Measurements from ENCODE around the gene PDS5A.
"Not testable (repeated sequence)": the region's sequence is repeated elsewhere in the genome, so short reads cannot be mapped to it uniquely, and the experiment has no call there.

The PDS5A gene

DNA sequence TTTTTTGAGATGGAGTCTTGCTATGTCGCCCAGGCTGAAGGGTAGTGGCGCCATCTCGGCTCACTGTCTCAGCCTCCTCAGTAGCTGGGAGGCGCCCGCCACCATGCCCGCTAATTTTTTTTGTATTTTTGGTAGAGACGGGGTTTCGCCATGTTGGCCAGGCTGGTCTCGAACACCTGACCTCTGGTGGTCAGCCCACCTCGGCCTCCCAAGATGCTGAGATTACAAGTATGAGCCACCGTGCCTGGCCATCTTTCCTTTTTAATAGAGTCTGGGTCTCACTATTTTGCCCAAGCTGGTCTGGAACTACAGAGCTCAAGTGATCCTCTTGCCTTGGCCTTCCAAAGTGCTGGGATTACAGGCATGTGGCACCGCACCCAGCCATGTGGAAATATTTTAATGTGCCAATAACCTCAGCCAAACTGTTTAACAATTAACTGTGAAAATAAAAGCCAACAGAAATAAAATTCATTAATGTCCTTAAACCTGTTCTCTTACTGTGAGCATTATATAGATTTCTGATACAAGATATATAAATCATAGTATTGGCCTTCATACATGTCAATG lies 16.3 kb downstream of the PDS5A start:
- no peak for DNase-seq (ENCODE audit: low read depth in 2 of 2, low spot score in 1 of 2)

DNA sequence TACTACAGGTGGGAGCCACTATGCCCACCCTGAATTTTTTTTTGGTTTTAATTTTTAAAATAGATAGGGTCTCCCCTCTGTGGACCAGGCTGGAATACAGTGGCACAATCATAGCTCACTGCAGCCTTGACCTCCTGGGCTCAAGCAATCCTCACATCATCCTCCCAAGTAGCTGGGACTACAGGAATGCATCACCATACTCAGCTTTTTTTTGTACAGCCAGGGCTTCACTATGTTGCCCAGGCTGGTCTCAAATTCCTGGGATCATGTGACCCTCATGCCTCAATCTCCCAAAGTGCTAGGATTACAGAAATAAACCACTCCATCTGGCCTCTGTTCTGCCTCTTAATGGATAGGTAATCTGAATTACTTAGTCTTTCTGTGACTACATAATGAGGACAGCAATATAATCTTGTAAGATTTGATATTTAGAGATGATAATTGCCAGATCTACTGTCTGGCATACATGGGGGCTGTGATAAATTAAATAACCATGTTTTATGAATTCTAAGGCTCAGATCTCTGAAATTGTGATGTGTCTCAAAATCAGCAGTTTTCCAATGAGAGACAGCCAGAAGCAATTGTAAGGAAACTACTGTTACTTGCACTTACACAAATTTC lies 26.7 kb downstream of the PDS5A start:
- DNase-seq (ENCODE audit: low read depth in 2 of 2, low spot score in 1 of 2), result no peak

DNA sequence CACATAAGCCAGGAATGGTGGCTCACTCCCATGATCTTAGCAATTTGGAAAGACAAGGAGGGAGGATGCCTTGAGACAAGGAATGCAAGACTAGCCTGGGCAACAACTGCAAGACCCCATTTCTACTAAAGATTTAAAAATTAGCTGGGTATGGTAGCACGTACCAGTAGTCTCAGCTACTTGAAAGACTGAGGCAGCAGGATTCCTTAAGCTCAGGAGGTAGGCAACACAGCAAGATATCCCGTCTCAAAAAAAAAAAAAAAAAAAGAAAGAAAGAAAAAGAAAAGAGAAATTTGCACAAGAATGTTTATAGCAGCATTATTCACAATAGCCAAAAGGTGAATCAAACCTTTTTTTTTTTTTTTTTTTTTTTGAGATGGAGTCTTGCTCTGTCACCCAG lies 29.7 kb downstream of the PDS5A start:
- DNase-seq (ENCODE audit: low read depth in 2 of 2, low spot score in 1 of 2), result no peak

DNA sequence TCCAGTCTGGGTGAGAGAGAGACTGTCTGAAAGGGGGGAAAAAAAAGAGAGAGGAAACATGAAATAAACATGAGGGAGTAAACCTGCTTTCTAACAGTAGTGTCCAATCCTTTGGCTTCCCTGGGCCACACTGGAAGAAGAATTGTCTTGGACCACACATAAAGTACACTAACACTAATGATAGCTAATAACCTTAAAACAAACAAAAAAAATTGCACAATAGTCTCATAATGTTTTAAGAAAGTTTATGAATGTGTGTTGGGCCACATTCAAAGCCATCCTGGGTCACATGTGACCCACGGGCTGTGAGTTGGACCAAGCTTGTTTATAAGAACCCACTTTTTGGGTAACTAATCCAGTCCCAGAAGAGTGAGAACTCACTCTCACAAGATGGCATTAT lies 30.3 kb downstream of the PDS5A start:
- no peak for DNase-seq (ENCODE audit: low read depth in 2 of 2, low spot score in 1 of 2)

DNA sequence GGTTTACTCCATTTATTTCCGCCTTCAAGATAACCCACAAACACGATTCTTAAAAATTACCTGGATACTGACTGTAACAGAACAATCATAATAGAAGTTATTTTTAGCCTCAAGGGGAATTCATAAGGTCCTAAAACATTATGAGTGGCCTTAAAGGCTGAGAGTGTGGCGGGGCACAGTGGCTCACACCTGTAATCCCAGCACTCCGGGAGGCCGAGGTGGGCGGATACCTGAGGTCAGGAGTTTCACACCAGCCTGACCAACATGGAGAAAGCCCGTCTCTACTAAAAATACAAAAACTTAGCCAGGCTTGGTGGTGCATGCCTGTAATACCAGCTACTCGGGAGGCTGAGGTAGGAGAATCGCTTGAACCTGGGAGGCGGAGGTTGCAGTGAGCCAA lies 33.5 kb downstream of the PDS5A start:
- not testable (repeated sequence) for DNase-seq (ENCODE audit: low read depth in 2 of 2, low spot score in 1 of 2)

DNA sequence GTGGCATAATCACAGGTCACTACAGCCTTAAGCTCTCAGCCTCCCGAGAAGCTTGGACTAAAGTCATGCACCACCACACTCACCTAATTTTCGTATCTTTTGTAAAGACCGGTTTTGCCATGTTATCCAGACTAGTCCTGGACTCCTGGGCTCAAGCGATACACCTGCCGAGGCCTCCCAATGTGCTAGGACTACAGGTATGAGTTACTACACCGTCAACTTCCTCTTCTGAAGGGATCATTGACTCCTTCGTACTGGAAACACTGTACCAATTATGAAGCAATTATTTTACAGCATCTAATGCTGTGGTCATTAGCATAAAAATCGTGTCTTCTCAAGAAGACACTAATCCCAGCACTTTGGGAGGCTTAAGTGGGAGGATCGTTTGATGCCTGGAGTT lies 35.2 kb downstream of the PDS5A start:
- no peak for DNase-seq (ENCODE audit: low read depth in 2 of 2, low spot score in 1 of 2)

DNA sequence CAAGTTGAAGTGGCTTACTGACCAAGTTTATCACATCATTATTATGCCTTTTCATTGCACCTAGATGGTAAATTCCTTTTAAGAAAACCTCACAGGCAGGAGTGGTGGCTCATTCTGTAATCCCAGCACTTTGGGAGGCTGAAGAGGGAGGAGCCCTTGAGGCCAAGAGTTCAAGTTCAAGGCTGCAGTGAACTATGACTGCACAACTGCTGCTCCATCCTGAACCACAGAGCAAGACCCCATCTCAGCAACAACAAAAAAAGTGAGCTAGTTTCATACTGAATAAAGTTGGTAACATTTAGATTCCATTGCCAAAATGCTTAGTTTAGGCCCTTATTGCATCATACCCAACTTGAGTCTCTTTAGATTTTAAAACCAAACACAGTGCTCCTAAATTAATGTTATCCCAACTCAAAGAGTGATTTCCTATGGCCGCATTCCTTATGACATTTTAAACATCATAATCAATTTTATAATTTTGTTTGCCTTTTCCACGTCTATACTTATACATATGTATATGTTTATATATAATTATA lies 36.0 kb downstream of the PDS5A start:
- no peak for DNase-seq (ENCODE audit: low read depth in 2 of 2, low spot score in 1 of 2)

DNA sequence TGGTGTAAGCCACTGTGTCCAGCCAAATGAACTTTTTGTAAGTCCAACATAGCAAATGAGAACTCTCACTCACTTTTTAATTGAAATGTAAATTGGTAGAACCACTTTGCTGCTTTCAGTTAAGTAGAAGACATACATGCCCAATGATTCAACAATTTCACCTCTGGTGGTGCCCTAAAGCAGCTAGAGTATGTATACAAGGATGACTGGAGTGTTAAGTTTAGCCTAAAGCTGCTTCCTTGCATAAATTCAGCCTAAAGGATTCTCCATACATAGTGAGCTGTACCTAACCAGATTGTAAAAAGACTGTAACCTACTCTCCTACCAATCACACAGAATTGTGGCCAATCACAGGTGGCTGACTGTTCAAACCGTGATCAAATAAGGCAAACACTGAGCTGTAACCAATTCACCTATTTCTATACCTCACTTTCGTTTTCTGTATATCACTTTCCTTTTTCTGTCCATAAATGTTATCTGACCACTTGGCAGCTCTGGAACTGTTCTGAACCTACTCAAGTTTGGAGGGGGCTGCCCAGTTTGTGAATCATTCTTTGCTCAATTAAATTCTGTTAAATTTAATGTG lies 39.9 kb downstream of the PDS5A start:
- DNase-seq (ENCODE audit: low read depth in 2 of 2, low spot score in 1 of 2), result no peak

DNA sequence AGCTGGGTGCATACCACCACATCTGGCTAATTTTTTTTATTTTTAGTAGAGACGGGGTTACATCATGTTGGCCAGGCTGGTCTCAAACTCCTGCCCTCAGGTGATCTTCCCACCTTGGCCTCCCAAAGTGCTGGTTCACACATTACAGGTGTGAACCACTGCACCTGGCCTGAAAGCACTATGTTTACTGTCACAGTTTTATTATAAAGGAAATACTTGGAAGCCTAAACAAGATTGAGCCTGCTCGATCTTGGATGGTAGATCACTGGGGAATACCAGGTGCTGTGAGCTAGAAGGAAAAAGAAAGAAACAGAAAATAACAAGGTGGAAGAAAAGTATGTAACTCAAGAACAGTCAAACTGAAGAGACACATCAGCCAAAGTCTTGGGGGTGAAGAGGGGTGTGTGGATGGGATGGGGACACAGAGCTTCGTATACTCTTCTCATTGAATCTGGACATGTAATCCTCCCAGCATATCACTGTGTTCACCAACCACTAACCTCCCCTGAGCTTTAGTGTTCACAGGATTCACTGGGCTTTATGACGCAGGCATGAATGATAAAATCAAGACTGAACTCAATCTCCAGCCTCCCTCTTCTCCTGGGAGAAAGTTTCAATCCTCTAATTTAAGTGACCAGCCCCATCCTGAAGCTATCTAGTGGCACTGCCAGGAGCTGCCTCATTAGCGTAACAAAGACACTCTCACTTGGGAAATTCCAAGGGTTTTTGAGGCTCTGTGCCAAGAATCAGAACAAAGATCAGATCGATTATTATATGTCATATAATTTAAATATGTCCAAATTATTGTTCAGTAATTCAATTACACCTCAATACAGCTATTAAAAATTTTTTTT lies 40.9 kb downstream of the PDS5A start:
- DNase-seq (ENCODE audit: low read depth in 2 of 2, low spot score in 1 of 2), result no peak

DNA sequence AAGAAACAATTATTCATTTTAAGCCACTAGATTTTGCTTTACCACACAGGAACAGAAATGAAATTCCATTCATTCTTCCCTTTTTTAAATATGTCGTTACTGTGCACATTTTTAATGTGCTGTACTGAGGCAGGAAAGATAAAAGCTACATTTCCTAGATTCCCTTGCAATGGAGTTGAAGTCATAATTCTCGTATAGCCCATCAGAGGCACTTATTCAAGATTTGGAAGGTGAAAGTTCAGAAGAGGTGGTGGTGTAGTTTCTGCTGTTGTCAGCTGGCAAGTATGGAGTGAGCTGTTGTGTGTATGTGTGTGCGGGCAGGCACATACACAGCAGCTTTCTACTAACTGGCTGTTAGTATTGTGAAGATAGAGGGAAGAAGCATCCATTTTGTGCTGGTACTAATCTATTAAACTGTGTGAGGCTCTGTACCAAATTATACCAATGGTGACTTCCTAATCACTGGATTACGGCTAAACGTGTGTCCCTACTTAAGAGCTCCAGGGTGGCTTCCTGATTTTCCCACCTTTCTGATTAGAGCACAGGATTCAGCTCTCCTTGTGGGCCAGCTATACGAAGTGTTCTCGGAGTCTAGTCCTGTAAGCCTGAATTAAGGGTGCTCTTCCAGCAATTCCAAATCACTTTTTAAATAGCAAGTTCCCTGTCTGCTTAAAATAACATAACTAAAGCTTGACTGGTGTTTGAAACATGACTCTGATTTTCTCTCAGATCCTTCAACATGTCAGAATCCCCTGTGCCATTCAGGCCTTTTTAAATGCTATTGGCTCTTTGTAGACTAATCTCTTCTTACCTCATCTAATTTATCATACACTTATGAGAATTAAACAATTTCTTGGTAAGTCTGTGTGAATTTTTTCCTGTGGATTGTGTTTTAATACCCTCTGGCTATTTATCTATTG lies 43.8 kb downstream of the PDS5A start:
- no peak for DNase-seq (ENCODE audit: low read depth in 2 of 2, low spot score in 1 of 2)

DNA sequence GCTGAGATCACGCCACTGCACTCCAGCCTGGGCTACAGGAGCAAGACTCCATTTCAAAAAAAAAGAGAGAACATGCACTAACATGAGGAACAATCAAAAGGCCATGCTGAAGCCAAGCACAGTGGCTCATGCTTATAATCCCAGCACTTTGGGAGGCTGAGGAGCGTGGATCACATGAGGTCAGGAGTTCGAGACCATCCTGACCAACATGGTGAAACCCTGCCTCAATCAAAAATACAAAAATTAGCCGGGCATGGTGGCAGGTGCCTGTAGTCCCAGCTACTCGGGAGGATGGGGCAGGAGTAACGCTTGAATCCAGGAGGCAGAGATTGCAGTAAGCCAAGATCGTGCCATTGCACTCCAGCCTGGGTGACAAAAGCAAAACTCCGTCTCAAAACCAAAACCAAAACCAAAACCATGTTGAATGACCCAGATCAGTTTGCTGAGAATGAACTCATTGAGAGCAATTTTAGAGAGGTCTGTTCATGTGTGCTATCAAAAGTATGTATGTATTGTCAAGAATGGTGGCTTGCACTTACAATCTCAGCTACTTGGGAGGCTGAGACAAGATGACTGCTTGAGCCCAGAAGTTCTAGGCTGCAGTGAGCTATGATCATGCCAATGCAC lies 44.8 kb downstream of the PDS5A start:
- no peak for DNase-seq (ENCODE audit: low read depth in 2 of 2, low spot score in 1 of 2)

DNA sequence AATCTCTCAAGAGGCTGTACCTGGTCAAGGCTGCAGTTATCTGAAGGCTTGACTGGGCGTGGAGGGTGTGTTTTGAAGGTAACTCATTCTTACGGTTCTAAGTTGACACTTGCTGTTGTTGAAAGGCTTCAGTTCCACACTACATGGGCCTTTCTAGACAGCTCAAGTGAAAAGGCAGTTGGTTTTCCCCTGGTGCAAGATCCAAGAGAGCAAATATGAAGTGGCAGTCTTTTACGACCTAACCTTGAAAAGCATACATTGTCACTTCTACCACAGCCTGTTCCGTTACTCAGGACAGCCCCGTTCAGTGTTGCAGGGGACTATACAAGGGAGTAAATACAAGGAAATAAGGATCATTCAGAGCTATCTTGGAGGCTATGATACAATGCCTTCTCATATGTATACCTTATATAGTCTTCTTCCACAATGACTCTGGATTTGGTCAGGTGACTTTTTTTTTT lies 46.2 kb downstream of the PDS5A start:
- no peak for DNase-seq (ENCODE audit: low read depth in 2 of 2, low spot score in 1 of 2)

DNA sequence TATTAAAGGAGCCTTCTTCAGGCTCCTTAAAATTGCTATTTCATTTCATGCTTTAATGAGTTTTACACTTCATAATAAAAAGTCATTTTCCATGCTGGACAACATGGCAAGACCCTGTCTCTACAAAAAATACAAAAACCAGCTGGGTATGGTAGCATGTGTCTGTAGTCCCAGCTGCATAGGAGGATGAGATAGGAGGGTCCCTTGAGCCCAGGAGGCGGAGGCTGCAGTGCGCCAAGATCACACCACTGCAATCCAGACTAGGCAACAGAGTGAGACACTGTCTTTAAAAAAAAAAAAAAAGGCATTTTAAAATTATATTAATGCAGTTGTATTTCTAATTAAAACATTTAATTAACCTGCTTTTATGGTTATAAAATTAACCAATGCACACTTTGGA lies 49.2 kb downstream of the PDS5A start:
- DNase-seq (ENCODE audit: low read depth in 2 of 2, low spot score in 1 of 2), result no peak

DNA sequence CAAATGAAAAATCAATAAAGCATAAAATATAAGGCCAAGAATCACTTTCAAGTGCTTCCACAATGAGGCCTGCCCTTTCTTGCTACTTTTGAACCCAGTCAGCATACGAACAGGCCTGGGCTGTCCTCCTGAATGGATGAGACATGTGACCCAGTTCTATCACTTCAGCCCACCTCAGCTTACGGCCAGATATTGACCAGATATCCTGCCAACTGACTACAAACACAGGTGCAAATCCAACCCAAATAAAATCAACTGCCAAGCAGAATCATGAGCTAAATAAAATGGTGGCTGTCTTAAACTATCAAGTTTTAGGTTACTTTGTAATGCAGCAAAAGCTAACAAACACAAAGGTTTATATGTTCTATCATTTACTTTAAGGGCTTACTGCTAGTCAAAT lies 53.7 kb downstream of the PDS5A start:
- no peak for DNase-seq (ENCODE audit: low read depth in 2 of 2, low spot score in 1 of 2)

DNA sequence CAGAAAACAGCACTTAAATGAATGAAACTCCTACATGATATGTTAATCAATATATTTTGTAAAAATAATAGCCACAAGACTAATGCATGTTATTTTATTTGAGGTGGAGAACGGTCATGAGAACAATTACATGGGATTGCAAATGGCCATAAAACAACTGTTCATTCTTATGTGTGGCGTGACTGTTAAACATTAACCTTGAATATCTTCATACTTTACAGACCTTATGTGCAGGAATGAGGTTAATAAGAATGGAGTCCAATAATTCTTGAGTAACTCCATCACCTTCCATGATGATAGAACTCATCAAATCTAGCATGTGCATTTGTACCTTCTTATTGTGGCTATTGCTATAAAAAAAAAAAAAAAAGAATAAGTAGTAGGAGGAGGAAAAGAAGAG lies 55.3 kb downstream of the PDS5A start:
- no peak for DNase-seq (ENCODE audit: low read depth in 2 of 2, low spot score in 1 of 2)

DNA sequence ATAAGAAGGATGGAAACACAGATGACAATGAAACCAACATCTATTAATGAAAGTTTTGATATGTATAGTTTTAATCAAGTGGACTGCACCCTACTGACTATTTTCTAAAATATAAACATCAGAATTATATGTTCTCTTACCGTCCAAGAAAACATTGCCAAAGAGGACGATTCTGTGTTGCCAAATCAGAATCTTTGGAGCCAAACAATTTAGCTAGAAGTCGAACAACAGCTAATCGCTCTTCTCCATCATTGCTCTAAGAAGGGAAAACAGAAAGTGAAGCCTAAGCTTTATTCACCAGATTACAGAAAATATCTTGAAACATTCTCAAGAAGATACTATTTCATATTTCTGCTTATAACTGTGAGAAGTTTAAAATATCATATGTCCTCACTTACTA lies 64.2 kb downstream of the PDS5A start:
- DNase-seq (ENCODE audit: low read depth in 2 of 2, low spot score in 1 of 2), result no peak

DNA sequence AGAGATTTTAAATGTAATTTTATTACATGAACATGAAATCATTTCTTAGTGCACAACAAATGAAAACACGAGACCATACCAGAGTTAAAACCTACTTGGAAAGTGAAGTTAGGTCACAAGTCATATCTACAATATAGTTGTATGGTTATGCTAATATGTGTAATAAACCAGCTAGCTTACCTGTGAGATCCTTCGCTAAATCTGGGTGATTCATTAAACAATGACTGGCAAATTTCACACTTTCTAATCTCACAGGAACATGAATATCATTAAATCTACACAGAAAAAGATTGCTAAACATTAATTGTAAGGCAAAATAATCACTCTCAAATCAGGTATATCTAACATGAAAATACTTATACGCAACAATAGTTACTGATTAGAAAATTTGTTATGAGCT lies 67.6 kb downstream of the PDS5A start:
- no peak for DNase-seq (ENCODE audit: low read depth in 2 of 2, low spot score in 1 of 2)

DNA sequence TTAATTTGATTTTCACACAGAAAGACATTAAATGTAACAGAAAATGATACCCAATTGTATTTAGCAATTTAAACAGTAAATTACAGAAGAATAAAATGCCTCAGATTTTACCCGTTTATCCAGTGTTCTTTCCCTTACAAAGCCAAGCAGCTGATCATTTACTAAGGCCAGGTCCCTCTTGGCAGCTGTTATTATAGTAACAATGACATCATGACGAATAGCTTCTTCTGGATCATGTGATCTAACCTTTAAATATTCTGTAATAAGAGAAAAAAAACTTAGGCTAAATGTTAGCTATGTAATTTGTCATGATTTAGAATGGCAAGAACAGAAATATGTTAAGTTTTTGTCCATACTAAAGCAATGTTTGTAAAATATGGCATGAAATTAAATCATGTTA lies 69.4 kb downstream of the PDS5A start:
- no peak for DNase-seq (ENCODE audit: low read depth in 2 of 2, low spot score in 1 of 2)

DNA sequence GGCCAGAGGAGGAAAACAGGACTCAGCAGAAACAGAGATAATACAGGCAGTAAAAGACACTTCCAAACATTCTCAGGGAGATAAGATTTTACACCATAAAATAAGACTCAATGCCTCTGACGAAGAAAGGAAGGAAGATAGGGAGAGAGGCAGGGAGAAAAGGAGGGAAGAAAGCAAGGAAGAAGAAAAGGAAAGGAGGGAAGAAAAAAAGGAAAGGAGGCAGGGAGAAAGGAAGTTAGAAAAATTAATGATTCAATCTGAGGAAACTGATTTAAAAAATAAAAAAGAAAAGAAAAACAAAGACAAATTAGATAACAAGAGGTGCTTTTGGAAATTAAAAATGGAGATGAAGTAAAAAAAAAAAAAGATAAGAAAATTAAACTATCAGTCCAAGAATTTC lies 72.1 kb downstream of the PDS5A start:
- no peak for DNase-seq (ENCODE audit: low read depth in 2 of 2, low spot score in 1 of 2)

DNA sequence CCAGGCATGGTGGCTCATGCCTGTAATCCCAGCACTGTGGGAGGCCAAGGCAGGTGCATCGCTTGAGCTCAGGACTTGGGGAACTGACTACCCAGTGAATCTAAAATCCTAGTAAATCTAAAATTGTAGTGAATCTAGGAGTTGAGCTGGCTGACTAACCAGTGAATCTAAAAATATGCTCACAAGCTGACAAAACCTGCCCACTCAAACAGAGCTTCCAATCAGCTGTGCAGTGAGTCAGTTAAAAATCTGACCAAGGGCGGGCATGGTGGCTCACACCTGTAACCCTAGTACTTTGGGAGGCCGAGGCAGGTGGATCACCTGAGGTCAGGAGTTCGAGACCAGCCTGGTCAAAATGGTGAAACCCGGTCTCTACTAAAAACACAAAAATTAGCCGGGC lies 72.7 kb downstream of the PDS5A start:
- DNase-seq (ENCODE audit: low read depth in 2 of 2, low spot score in 1 of 2), result not testable (repeated sequence)
